Osteocyte (in vitro differentiated cells): ENCODE results near the gene CPSF3. TPM values are rescaled to one million over a fixed set of nuclear protein-coding genes. Genes with fewer than 3 reads are reported as not detected.
A peak's percentile ranks its signal among the peaks of the same experiment; 100 is the strongest.

Experiments
- DNase-seq: peaks from one replicate; pipeline ENCODE4 v3.0.0; 2021; ENCODE audit warnings: mixed read lengths; ENCODE audit not compliant: unreplicated experiment; ENCODE audit errors: extremely low spot score
- H3K27ac Mint-ChIP-seq: one replicate; pipeline ENCODE4 v1.8.0; 2021; ENCODE audit warnings: mild to moderate bottlenecking, mixed read lengths; ENCODE audit not compliant: unreplicated experiment
- H3K27me3 Mint-ChIP-seq: one replicate; pipeline ENCODE4 v1.8.0; 2021; ENCODE audit warnings: mixed read lengths; ENCODE audit not compliant: unreplicated experiment
- H3K36me3 Mint-ChIP-seq: one replicate; pipeline ENCODE4 v1.8.0; 2021; ENCODE audit warnings: mixed read lengths; ENCODE audit not compliant: unreplicated experiment
- H3K4me1 Mint-ChIP-seq: one replicate; pipeline ENCODE4 v1.8.0; 2021; ENCODE audit warnings: mixed read lengths; ENCODE audit not compliant: unreplicated experiment
- H3K4me3 Mint-ChIP-seq: one replicate; pipeline ENCODE4 v1.8.0; 2021; ENCODE audit warnings: mild to moderate bottlenecking, moderate library complexity, mixed read lengths; ENCODE audit not compliant: unreplicated experiment
- H3K9me3 Mint-ChIP-seq: one replicate; pipeline ENCODE4 v1.8.0; 2021; ENCODE audit warnings: mixed read lengths; ENCODE audit not compliant: unreplicated experiment
- CTCF ChIP-seq: fragments of 200-600 bp; sonication (generic); IDR thresholded peaks from 2 replicates; pipeline ENCODE4 v1.5.0; 2021; ENCODE audit warnings: antibody characterized with exemption, mild to moderate bottlenecking, moderate library complexity
- total RNA-seq: library from RNA; stranded (reverse); gene quantifications from 2 replicates; pipeline ENCODE4 v1.2.1, GENCODE V29; 2021

CPSF3 gene
- total RNA-seq, 1 donor from 2014 or later, result 27.7 TPM

- no peak for TF ChIP-seq CTCF
- Mint-ChIP-seq H3K4me3 (peak overlapping the region; percentile 88), H3K9me3 (no peaks in the 10 kb centered on the region), H3K4me1 (peaks cover 21% of the 10 kb centered on the region), H3K27me3 (no peaks in the 10 kb centered on the region), H3K36me3 (peaks cover 6% of the 10 kb centered on the region), H3K27ac (peak overlapping the region; percentile 82)
- DNase-seq, result no peak
These were observed 944 bp upstream of the CPSF3 start for GRCh38 chr2:9422321-9423099.

- Mint-ChIP-seq H3K27ac (no peak overlapping the region), H3K27me3 (no peaks in the 10 kb centered on the region), H3K9me3 (no peaks in the 10 kb centered on the region), H3K36me3 (peaks cover 2% of the 10 kb centered on the region), H3K4me1 (peaks cover 19% of the 10 kb centered on the region), H3K4me3 (no peak overlapping the region)
- no peak for TF ChIP-seq CTCF
- DNase-seq, result no peak
These were observed 443 bp downstream of the CPSF3 start for GRCh38 chr2:9423922-9424272.

GRCh38 chr2:9424447-9425164 lies 1.2 kb downstream of the CPSF3 start:
- Mint-ChIP-seq H3K27ac (no peak overlapping the region), H3K27me3 (no peaks in the 10 kb centered on the region)
- no peak for TF ChIP-seq CTCF

GRCh38 chr2:9428965-9429577 lies 5.6 kb downstream of the CPSF3 start:
- Mint-ChIP-seq H3K36me3 (peaks cover 37% of the 10 kb centered on the region), H3K4me3 (no peak overlapping the region), H3K9me3 (no peaks in the 10 kb centered on the region), H3K27ac (no peak overlapping the region), H3K4me1 (no peaks in the 10 kb centered on the region), H3K27me3 (no peaks in the 10 kb centered on the region)
- TF ChIP-seq CTCF, result no peak
- no peak for DNase-seq

More at GRCh38 chr2:9424447-9425164, 1.2 kb downstream of the CPSF3 start:
- Mint-ChIP-seq H3K4me1 (peaks cover 19% of the 10 kb centered on the region), H3K36me3 (peaks cover 6% of the 10 kb centered on the region), H3K4me3 (no peak overlapping the region), H3K9me3 (no peaks in the 10 kb centered on the region)
- no peak for DNase-seq
